GM18873 (cell line): ENCODE data around the gene BUB1B.

Experiments
- ATAC-seq: cut with Tn5 transposase; IDR thresholded peaks from one replicate; pipeline ENCODE4 v1.9.1; 2021; ENCODE audit warnings: mild to moderate bottlenecking, moderate library complexity, moderate number of reproducible peaks; ENCODE audit not compliant: unreplicated experiment, low FRiP score

Gene BUB1B

GRCh38 chr15:40252438-40253166 lies 91.7 kb downstream of the BUB1B start:
- no peak for ATAC-seq

DNA sequence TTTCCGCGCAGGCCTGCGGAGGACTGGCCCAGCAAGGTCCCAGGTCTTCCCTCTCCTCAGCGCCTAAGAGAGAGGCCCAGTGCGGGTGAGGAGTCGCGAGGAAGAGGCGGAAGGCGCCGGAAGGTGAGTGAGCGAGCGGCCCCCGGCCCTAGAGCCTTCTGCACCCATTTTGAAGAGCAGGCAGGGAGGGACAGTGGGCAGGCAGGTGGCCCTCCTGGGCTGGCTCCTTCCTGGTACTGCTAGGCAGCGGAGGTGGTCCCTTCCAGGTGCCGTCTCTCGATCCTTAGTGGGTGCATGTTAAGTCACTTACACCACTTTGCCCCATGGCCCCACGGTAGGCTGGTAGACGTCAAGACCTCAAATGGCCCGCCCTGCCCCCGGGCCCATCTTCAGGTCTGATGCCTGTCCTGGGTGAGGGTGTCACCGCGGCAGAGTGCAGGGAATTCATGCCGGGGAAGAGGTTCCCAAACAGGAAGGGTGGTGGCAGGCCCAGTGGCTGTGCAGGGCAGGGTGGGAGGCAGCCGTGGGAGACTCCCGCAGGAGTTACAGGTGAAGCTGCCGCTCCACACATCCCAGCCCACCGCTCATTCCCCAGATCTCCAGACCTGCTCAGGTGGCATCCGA lies 92.4 kb downstream of the BUB1B start:
- no peak for ATAC-seq

- no peak for ATAC-seq
These were observed 93.6 kb downstream of the BUB1B start for GRCh38 chr15:40254452-40254851.

DNA sequence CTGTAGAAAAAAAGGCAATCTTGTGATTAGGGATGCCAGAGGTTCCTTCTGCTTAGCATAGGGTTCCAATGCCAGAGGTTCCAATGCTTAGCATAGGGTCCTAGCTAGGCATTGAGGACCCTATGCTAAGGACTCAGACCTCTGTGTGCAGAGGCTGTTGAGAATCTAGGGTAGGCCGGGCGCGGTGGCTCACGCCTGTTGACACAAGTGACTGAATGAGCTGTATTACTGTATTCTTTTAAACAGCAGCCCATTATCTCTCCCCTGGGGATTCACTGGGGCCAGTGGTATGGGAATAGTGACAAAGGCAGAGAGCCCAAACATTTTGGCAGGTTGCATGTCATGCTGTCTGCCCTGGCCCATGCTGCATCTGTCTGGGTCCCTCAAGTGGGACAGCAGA lies 94.2 kb downstream of the BUB1B start:
- ATAC-seq: no peak

GRCh38 chr15:40256638-40257235 lies 95.9 kb downstream of the BUB1B start:
- ATAC-seq: no peak

DNA sequence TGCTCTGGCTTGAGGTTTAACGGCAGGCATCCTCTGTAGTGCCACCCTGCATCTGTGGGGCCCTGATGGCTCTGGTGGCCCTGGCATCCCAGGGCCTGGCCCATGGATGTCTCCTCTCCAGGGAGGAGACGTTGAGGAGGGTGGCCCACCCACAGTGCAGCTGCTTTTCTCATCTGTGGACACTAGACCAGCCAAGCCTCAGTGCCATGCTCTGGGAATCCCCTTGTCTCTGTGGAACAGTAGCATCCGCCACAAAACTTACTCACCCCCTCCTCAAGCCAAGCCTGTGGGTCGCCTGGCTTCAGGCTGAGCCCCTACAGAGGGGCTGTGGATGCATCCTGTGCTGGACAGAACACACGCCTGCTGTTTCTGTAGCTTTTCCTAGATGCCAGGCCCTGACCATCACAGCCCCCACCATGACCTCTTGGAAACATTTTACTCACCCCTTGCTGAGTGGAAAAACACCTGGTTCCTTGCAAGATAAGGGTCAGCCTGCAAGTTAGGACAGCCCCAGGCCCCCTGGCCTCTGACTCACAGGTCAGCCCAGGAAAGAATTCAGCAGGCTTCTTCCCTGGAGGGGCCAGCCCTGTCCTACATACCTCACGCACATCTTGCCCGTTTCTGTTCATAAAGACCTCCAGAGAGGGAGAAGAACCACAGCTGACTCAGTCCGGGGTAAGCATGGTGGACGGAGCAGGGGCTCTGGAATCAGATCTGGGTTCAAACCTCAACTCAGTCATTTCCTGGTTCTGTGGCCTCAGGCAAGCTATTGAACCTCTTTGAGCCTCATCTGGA lies 97.0 kb downstream of the BUB1B start:
- ATAC-seq: no peak

DNA sequence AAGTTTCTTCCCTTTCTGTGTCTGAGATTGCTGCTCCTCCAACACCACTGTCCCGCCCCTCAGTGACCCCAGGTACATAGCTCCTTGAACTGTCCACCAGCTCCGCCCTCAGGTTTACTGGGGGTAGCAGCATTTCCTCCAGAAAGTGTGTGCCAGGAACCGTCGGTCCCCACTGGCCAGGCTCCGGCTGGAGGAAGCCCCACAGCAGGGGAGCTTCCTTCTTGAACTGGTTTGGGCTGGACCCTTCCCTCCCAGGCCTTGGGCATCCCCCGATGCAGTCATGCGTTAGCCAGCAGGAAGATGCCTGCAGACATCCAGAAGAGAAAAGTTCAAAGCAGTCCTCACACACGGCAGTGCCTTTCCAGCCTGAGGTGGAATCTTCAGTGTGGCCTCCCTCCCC lies 97.7 kb downstream of the BUB1B start:
- no peak for ATAC-seq

GRCh38 chr15:40259021-40259420 lies 98.2 kb downstream of the BUB1B start:
- no peak for ATAC-seq

DNA sequence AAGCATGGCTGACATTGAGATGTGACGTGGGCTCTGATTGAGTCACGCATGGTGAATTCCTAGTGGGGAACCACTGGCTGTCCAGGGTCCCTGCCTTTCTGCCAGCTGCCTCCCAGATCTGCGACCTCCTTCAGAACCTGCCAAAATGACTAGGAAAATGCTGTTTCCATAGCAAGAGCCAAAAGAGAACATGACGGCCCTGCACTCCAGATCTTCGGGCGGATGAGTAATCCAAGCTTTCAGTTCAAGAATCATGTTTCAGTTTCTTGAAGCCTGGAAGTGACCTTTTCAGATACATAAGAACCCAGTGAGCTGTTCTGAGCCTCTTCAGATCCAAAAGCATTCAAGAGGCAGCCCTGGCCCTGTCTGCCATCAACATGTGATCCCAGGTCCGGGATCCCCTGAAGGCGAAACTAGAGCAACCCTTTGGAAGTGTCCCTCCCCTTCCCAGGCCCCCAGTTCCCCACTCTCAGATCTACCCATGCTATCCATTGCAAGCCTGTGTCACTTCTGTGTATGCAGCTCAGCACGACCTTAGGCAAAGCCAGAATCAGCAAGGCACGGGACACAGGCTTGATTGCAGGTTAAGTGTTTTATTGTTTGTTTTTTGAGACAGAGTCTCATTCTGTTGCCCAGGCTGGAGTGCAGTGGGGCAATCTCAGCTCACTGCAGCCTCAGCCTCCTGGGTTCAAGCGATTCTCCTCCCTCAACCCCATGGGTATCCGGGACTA lies 102.3 kb downstream of the BUB1B start:
- no peak for ATAC-seq

- no peak for ATAC-seq
These were observed 103.7 kb downstream of the BUB1B start for GRCh38 chr15:40264321-40265153.

GRCh38 chr15:40265355-40265754 lies 104.5 kb downstream of the BUB1B start:
- no peak for ATAC-seq

DNA sequence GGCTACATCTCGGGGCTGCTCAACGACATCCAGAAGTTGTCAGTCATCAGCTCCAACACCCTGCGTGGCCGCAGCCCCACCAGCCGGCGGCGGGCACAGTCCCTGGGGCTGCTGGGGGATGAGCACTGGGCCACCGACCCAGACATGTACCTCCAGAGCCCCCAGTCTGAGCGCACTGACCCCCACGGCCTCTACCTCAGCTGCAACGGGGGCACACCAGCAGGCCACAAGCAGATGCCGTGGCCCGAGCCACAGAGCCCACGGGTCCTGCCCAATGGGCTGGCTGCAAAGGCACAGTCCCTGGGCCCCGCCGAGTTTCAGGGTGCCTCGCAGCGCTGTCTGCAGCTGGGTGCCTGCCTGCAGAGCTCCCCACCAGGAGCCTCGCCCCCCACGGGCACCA lies 105.0 kb downstream of the BUB1B start:
- ATAC-seq: no peak

GRCh38 chr15:40266828-40267304 lies 106.0 kb downstream of the BUB1B start:
- ATAC-seq: no peak

DNA sequence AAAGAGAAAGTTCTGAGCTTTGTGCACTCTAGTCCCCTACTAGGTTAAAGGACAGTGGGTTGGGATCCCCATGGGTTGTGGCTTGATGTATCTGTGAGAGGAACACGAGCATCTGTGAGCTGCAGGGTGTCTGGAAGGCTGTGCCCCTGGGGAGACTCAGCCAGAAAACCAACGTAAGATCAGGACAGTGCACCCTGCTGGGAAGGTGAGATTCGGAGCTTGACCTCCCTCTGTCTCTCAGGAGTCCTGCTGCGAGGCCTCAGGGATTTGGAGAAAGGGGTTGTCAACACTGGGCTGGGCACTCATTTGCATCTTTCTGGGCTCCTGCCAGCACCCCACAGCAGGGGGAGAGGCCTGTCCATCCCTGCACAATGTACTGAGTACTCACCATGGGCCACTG lies 106.8 kb downstream of the BUB1B start:
- ATAC-seq: no peak

GRCh38 chr15:40269604-40270003 lies 108.7 kb downstream of the BUB1B start:
- no peak for ATAC-seq

DNA sequence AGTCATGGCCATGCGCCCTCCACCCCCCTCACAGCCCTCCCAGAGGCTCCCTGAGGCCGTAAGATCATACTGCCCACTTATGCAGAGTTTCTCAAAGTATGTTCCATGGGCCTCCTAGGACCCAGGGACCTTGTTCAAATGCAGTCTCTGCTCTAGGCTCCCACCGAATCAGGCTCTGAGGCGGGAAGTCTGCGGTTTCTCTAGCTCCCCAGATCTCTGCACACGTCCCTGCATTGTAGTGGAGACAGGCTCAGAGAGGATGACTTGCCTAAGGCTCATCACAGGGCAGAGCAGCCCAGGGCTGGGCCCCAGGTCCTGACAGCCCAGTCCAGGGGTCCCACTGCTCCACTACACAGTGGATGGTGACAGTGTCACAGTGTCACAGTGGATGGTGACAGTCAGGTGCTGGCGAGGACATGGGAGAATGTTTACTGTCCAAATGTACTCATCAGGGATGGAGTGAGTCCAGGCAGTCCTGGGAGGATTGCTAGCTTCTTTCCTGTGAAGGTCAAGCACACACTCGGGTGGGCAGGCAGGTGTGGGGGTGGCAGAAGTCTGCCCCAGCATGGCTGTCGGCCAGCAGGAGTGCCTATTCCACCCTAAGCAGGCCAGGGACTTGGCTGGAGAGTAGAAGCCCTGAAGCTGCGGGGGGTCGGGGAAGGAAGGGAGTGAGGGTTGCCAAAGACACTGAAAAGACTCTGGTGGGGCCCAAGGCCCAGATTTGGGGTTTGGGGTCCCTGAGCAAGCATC lies 109.6 kb downstream of the BUB1B start:
- ATAC-seq: no peak
